ENCODE measurements around the gene ROR2.
A peak's percentile ranks its signal among the peaks of the same experiment; 100 is the strongest.
"Not testable (repeated sequence)": the region's sequence is repeated elsewhere in the genome, so short reads cannot be mapped to it uniquely, and the experiment has no call there.

The ROR2 gene

GRCh38 chr9:91949946-91950664, at the start of gene ROR2:
Gene ROR2 (minus strand): TSS chr9:91950228.
- peak; percentile 64 to 88 for DNase-seq

- no peak for DNase-seq
Observed at GRCh38 chr9:91995000-91995655, 45.1 kb upstream of the ROR2 start.

- no peak for DNase-seq
Observed at GRCh38 chr9:91994422-91994821, 44.4 kb upstream of the ROR2 start.

- DNase-seq, result no peak
Observed at GRCh38 chr9:91992461-91993041, 42.5 kb upstream of the ROR2 start.

- DNase-seq, result no peak
Observed at GRCh38 chr9:91991721-91992341, 41.8 kb upstream of the ROR2 start.

- no peak for DNase-seq
Observed at GRCh38 chr9:91986248-91986647, 36.2 kb upstream of the ROR2 start.

- no peak for DNase-seq
Observed at GRCh38 chr9:91985692-91986091, 35.7 kb upstream of the ROR2 start.

- DNase-seq, result peak in 1 of 2 experiments; percentile 1
Observed at GRCh38 chr9:91978740-91979414, 28.8 kb upstream of the ROR2 start.

GRCh38 chr9:91975254-91975653, 25.2 kb upstream of the ROR2 start:
- not testable (repeated sequence) for DNase-seq

GRCh38 chr9:91972711-91973110, 22.7 kb upstream of the ROR2 start:
- no peak for DNase-seq

GRCh38 chr9:91972076-91972626, 22.1 kb upstream of the ROR2 start:
- no peak for DNase-seq

- DNase-seq, result no peak
Observed at GRCh38 chr9:91967259-91967658, 17.2 kb upstream of the ROR2 start.

- no peak for DNase-seq
Observed at GRCh38 chr9:91966503-91966902, 16.5 kb upstream of the ROR2 start.

GRCh38 chr9:91963711-91964240, 13.7 kb upstream of the ROR2 start:
- no peak for DNase-seq

GRCh38 chr9:91960367-91960766, 10.3 kb upstream of the ROR2 start:
- no peak for DNase-seq

GRCh38 chr9:91958174-91958573, 8.1 kb upstream of the ROR2 start:
- DNase-seq, result no peak

GRCh38 chr9:91954841-91955471, 4.9 kb upstream of the ROR2 start:
- peak; percentile 44 to 68 for DNase-seq

- DNase-seq, result no peak
Observed at GRCh38 chr9:91953718-91954117, 3.7 kb upstream of the ROR2 start.

- no peak for DNase-seq
Observed at GRCh38 chr9:91951944-91952520, 2.0 kb upstream of the ROR2 start.

GRCh38 chr9:91949392-91949945, 559 bp downstream of the ROR2 start:
- DNase-seq, result no peak
